Right renal cortex interstitium (tissue), 3 donors: ENCODE measurements around the gene STEAP2. TPM values are rescaled to one million over a fixed set of nuclear protein-coding genes. Genes with fewer than 3 reads are reported as not detected.
"Not testable (repeated sequence)": the region's sequence is repeated elsewhere in the genome, so short reads cannot be mapped to it uniquely, and the experiment has no call there.

Experiments
- DNase-seq, 3 donors: peaks; one replicate each; pipeline ENCODE4 v3.0.0-alpha.2; 2013; ENCODE audit warnings: low read depth in 3 of 3, low spot score in 2 of 3
- polyA plus RNA-seq, 3 donors: library from polyadenylated mRNA; unstranded; fragments of 120-200 nt; gene quantifications; one replicate each; pipeline ENCODE4 v1.2.1, GENCODE V29; 2013; ENCODE audit not compliant: insufficient read length in 3 of 3

The STEAP2 gene
- polyA plus RNA-seq, 3 donors: 9.3 to 12.8 (median 10.2) TPM

DNA sequence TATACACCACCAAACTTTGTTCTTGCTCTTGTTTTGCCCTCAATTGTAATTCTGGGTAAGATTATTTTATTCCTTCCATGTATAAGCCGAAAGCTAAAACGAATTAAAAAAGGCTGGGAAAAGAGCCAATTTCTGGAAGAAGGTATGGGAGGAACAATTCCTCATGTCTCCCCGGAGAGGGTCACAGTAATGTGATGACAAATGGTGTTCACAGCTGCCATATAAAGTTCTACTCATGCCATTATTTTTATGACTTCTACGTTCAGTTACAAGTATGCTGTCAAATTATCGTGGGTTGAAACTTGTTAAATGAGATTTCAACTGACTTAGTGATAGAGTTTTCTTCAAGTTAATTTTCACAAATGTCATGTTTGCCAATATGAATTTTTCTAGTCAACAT is 20.9 kb downstream of the STEAP2 start:
- DNase-seq: no peak

DNA sequence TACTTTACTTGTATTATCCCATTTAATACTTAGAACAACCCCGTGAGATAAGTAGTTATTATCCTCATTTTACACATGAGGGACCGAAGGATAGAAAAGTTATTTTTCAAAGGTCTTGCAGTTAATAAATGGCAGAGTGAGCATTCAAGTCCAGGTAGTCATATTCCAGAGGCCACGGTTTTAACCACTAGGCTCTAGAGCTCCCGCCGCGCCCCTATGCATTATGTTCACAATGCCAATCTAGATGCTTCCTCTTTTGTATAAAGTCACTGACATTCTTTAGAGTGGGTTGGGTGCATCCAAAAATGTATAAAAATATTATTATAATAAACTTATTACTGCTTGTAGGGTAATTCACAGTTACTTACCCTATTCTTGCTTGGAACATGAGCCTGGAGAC is 22.0 kb downstream of the STEAP2 start:
- DNase-seq: no peak

DNA sequence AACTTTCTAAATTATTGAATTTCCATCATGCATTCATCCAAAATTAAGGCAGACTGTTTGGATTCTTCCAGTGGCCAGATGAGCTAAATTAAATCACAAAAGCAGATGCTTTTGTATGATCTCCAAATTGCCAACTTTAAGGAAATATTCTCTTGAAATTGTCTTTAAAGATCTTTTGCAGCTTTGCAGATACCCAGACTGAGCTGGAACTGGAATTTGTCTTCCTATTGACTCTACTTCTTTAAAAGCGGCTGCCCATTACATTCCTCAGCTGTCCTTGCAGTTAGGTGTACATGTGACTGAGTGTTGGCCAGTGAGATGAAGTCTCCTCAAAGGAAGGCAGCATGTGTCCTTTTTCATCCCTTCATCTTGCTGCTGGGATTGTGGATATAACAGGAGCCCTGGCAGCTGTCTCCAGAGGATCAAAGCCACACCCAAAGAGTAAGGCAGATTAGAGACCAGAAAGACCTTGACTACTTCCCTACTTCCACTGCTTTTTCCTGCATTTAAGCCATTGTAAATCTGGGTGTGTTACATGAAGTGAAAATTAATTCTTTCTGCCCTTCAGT is 25.3 kb downstream of the STEAP2 start:
- no peak for DNase-seq

DNA sequence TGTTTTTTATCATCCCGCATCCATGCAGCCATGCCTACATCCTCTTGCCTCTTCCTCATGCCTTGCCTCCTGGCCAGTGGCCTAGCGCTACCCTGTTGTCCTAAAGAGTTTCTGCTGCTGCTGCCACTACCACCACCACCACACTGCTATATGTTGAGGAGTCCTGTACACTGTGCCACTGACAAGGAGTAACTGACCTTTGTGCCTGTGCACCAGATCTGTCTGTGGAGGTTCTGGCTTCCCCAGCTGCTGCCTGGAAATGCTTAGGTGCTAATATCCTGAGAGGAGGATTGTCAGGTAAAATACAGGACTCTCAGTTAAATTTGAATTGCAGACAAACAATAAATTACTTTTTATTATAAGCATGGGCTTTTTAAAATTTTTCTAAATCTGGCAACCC is 26.5 kb downstream of the STEAP2 start:
- DNase-seq: no peak

DNA sequence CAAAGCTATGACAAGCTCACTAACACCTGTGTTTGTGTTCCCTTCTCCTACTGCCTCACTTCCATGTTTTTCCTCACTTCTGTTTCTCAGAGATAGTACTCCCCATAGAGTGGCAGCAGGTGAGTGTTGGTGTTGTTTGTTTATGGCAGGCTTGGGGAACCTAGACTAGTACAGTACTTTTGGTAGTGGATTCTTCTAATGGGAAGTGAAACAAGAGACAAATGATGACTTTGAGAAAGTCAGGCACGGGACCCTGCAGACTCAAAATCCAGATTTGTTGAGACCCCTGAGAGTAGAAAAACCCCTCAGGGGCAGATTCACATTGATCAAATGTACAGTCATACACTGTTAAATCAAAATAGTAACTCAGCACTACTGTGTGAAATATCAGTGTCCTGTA is 27.0 kb downstream of the STEAP2 start:
- no peak for DNase-seq

DNA sequence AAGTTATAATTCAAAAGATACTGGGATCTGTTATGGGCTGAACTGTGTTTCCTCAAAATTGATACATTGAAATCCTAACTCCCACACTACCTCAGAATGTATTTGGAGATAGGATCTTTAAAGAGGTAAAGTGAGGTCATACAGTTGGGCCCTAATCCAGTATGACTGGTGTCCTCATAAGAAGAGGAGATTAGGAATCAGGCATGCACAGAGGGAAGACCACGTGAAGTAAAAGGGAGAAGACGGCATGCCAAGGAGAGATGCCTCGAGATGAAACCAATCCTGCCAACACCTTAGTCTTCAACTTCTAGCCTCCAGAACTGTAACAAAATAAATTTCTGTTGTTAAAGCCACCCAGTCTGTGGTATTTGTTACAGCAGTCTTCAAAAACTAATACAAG is 27.5 kb downstream of the STEAP2 start:
- no peak for DNase-seq

DNA sequence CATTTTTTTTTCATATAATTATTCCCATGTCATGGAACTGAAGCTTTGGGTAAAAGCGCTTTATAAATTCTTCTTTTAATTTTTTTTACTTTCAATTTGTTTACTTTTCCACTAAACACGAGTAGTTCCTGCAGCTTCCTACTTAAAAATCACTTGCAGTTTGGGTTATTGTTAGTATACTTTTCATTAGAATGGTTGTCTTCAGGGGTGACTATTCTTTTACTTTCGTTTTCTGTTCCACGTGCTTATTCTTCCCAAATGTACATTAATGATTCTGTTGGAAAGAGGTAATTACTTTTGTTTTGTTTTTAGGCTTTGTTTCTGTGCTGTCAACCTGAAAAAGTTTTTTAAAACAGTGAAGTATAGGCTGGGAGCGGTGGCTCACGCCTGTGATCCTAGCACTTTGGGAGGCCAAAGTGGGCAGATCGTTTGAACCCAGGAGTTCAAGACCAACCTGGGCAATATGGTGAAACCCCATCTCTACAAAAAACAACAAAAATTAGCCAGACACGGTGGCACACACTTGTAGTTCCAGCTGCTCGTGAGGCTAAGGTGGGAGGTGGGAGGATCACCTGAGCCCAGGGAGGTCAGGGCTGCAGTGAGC is 28.2 kb downstream of the STEAP2 start:
- no peak for DNase-seq

DNA sequence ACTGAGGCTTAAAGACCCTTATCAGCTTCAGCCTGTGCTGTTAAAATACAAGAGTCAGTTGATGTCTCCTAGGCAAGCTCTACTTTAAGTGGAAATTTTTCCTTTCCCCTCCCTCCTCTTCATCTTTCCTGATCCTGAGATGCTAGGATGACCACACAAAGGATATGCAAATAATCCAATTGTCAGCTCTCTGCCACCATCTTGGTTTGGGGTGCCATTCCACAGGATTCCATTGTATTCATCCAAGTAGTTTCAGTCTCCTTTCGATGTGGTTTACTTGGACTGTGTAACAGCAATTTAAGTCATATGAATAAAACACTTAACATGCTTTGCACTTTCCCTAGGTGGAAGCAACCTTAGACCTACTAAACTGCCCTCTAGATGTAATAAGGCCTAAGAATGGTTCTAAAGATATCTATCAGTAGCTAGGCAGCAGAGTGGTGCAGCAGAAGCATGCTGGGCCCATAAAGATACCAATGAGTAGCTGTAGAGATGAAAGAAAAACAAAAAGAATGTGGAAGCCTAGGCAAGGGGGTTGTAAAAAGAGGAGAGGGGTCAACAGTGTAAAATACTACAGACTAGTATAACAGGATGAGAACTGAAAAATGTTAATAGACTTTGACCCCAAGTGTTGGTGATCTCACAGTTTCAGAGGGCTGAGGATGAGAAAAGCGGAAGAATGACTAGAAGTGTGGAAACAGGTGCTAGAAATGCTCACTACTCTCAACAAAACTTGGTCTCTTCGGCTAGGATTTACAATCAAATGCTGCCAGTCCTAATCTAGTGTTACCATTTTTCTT is 31.0 kb downstream of the STEAP2 start:
- no peak for DNase-seq

DNA sequence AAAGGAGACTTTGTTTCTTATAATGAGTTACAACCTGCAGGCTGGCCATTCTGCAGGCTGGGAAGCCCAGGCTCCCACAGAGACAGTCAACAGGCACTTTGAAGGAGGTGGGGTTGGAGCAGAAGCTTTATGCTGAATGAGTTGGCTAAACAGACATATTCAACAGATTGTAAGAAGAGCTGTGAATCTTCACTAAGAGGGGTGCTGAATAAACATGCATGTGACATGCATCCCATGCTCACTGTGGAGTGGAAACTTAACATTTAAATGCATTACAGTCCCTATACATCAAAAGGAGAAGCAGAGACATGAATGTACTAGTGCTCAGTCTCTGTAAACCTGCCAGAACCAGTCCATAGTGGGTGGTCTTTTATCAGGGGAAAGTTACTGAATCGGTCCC is 32.0 kb downstream of the STEAP2 start:
- DNase-seq: no peak

DNA sequence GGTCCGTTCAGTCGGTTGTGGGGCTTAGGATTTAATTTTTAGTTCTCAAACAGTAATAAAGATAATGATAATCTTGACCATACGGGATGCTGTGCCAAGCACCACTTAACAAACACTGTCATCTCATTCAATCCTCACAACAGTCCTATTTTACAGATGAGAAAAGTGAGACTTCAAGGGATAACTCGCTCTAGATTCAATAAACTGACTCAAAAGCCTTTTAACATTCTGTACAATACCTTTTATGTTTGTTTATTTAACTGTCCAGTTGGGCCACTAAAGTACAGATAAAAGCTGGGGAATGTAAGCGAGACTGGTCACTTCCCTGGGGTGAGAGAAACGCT is 33.0 kb downstream of the STEAP2 start:
- peak in 1 of 3 donors; percentile 24 for DNase-seq

DNA sequence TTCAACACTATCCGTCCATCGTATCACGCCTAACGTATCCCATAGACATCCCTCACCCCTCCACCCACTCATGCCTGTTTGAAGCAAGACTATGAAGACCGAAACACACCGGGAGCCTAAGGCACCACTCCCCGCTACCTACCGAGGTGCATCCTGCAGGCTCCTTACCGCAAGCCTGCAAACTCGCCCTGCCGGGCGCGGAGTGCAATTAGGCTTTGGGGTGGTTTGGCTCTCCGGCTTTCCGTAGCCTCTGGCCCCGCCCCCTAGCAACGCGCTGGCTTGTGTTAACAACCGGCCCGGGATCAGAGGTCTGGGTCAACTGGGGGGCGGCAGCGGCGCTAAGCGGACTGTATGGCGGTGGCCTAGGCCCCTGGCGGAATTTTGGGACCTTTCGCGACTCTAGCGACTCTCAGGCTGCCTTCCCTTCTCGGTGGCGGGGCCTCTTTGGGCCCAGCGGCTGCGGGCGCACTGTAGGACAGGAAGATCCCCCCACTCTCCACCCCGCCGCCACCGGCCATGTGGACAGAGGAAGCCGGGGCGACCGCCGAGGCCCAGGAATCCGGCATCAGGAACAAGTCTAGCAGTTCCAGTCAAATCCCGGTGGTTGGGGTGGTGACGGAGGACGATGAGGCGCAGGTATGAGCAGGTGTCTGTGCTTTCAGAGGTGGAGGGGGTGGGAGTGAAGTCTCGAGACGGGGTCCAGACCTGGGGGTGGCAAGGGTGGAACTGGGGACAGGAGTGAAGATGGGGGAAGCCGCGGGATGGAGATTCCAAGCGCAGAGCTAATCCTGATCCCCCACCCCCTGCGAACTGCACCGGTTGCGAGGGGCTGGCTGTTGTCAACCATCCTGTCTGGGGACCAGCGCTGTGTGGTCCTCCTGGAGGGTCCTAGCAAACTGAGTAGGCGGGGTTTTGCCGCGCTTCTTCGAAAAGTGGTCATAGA is 33.6 kb downstream of the STEAP2 start, which contains the start of gene CFAP69:
Gene CFAP69 (plus strand): TSS at position 266 of the 943 bp plus-strand sequence. CDS start 251 bp downstream, at position 517.
- peak; percentile 81 to 89 (median 87) for DNase-seq

DNA sequence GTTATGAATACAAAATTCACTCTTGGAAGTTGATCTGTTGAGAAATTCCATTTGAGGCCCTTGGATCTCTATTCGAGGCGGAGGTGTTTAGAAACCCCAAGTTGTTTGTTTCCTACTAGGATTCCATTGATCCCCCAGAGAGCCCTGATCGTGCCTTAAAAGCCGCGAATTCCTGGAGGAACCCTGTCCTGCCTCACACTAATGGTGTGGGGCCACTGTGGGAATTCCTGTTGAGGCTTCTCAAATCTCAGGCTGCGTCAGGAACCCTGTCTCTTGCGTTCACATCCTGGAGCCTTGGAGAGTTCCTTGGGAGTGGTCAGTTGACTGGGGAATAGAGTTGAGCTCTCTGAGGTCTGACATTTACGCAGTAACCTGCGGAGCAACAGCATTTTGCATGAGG is 34.6 kb downstream of the STEAP2 start:
- no peak for DNase-seq

DNA sequence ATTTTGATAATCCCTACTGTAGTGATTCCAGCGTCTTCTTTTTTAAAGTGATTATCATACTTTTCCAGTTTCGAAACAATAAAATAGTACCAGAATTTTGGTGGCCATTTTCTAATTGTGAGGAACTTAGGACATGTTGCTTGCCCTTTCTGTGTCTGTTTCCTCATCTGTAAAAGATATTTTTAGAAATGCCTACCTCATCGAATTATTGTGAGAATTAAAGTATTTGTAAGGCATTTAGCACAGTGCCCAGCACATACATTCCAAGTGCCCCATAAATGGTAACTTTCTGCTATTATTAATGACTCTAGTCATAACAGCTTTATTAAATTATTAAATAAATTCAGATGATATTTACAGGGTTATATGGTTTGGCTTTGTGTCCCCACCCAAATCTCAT is 37.2 kb downstream of the STEAP2 start:
- DNase-seq: no peak

DNA sequence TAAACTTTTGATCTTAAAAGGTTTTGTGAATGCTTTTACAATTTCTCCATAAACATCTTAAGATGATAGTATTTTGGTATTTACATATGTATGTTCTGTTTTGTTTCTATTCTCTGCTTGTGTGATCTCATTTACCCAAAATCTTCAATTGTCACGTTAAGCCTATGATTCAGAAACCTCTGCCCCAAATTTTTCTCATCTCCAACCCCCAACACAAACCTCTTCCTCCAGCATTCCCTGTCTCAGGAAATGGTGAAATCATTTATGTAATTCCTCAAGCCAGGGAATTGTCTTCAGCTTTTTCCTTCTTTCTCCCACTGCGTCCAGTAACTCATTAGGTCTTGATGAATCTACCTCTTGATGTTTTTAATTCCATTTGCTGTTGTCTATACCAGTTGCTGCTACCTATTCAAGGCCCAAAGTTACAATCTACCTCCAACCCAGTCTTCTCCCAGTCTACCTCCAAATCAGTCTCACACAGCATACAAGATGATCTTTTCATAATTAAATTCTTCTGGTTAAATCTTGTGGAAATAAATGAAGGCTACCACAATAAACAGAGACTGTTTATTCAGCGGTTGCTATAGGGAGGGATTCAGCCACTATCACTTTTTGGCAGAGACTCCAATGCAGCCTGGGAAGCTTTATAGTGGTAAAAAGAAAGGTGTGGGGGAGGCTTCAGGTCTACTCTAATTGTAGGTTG is 39.2 kb downstream of the STEAP2 start:
- no peak for DNase-seq

DNA sequence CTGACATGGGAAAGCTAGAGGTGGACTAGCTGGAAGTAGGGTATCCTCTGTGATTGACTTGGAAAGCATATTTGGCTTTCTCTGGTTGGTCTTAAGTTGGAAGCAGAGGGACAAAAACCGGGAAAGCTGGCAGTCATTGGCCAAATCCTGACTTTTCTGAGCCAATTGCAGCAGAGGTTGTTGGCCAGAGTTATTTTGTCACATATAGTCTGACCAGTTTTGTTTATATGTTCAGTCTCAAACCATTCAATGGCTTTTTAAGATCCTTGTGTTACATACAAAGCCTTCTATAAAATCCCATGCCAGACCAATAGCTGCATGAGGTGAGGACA is 39.7 kb downstream of the STEAP2 start:
- DNase-seq: no peak

DNA sequence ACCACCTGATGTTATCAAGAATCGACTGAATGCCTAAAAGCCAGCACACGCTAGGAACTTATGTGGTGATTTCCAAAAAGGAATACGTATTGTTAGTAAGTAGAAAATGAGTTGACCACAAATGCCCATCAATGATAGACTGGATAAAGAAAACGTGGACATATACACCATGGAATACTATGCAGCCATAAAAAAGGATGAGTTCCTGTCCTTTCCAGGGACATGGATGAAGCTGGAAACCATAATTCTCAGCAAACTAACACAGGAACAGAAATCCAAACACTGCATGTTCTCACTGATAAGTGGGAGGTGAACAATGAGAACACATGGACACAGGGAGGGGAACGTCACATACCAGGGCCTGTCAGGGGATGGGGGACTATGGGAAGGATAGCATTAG is 44.5 kb downstream of the STEAP2 start:
- DNase-seq: not testable (repeated sequence)

DNA sequence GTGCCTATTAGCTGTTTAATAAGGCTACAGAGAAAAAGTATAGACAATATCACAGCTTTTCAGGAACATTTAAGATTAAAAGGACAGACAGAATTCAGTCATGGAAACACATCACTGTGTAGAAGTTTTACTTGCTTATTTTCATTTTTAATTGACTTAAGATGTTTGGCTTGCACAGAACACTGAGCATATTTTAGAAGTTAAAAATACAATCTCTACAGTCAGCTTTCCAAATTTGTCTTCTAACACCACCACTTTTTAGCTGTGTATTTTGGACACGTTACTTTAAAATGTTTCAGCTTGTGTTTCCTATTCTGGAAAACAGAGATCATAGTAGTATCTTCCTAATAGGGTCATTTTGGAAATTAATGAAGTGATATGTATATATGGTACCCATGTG is 45.2 kb downstream of the STEAP2 start:
- no peak for DNase-seq

DNA sequence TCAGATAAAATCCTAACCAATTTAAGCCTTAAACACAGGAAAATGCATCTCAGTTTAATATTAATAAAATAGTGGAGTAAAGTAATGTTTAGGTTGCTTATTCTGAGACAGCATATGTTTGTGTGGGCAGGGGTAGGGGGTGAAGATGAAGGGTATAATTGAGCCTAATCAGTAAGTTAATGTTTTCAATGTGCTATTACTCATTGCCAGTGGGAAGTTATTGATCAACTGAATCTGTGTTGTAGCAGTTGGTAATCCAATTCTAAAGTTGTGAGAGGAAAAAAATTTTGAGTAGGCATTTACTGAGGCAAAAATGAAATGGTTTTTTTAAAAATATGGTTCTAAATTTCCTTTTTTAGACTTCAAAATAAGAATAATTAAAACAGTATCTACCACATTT is 49.9 kb downstream of the STEAP2 start:
- no peak for DNase-seq

DNA sequence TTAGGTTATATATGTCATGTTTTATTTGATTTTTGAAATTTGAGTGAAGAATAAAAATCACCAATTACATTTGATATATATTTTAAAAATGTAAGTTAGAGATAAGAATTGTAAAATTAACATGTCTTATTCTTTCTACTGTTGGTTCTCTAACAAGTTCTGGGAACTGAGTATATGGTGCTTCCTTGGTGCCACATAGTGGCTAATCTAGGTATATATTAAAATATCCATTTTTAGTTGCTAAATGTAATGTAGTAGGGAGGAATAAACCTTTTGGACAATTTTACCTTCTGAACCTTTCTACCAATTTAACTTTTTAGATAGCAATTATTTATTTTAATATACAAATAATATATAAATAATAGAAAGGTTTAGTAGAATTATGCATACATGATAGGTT is 50.9 kb downstream of the STEAP2 start:
- no peak for DNase-seq

DNA sequence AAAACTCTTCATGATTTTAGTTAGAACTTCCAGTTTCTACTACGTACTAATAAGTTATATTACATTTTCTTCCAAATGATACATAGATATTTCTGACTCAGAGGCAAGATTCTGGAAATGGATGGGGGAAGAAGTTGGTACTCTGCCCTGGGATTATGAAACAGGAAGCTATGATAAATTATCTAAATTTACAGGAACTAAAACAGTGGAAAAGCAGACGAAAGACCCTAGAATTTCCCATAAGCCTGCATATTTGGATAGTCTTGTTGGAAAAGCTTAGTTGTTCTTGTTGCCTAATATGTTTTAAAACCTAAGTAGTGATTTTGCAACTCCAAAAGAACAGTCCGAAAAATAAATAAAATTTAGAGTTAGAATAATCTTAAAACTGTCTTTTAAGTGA is 55.3 kb downstream of the STEAP2 start:
- no peak for DNase-seq
